PC-3 (cell line): ENCODE measurements around the gene HNF1A. TPM values are rescaled to one million over a fixed set of nuclear protein-coding genes. Genes with fewer than 3 reads are reported as not detected.
A peak's percentile ranks its signal among the peaks of the same experiment; 100 is the strongest.

Experiments used
- ATAC-seq: fragments of 200-7000 bp; cut with Tn5 transposase; 2 replicates; pipeline ENCODE4 v1.9.1; 2020; ENCODE audit warnings: mild to moderate bottlenecking, moderate library complexity
- BruUV-seq: library from RNA; stranded (reverse); fragments of 400-500 nt; replicated peaks from 2 replicates; lab custom pipeline; 2021; lab: Mats Ljungman, UMichigan
- CTCF ChIA-PET: fragments of 300-600 bp; sonication (Branson Sonifier 250); formaldehyde crosslinking; loops from one replicate; lab custom pipeline; 2022; ENCODE audit warnings: antibody characterized with exemption; lab: Charles Lee
- POLR2A ChIA-PET: fragments of 300-600 bp; sonication (Branson Sonifier 250); formaldehyde crosslinking; loops from one replicate; lab custom pipeline; 2022; ENCODE audit warnings: antibody characterized with exemption; ENCODE audit not compliant: unreplicated experiment; lab: Charles Lee
- DNase-seq: peaks from one replicate; pipeline ENCODE4 v3.0.0-alpha.2; 2015
- H2AFZ ChIP-seq: fragments of 300-600 bp; sonication (generic); 2 replicates; pipeline ENCODE4 v1.6.0; 2016; ENCODE audit warnings: antibody characterized with exemption, low read length
- H3F3A ChIP-seq: fragments of 300-600 bp; sonication (generic); one replicate; pipeline ENCODE4 v1.6.0; 2017; ENCODE audit warnings: antibody characterized with exemption, low read length, control low read depth, mild to moderate bottlenecking; ENCODE audit not compliant: unreplicated experiment
- H3K27ac ChIP-seq: fragments of 300-600 bp; sonication (generic); 2 replicates; pipeline ENCODE4 v1.5.1; 2016; ENCODE audit warnings: mild to moderate bottlenecking, low read length
- H3K27me3 ChIP-seq: fragments of 300-600 bp; sonication (generic); 2 replicates; pipeline ENCODE4 v1.6.1; 2016; ENCODE audit warnings: low read length, mixed read lengths
- H3K36me3 ChIP-seq: fragments of 300-600 bp; sonication (generic); 2 replicates; pipeline ENCODE4 v1.6.1; 2016; ENCODE audit warnings: low read depth, mixed run types, low read length, mixed read lengths
- H3K4me1 ChIP-seq: fragments of 300-600 bp; sonication (generic); 2 replicates; pipeline ENCODE4 v1.5.1; 2016; ENCODE audit warnings: low read length; ENCODE audit not compliant: insufficient read depth
- H3K4me2 ChIP-seq: fragments of 300-600 bp; sonication (generic); 2 replicates; pipeline ENCODE4 v1.6.0; 2016; ENCODE audit warnings: low read length
- H3K4me3 ChIP-seq: fragments of 300-600 bp; sonication (generic); 2 replicates; pipeline ENCODE4 v1.5.1; 2016; ENCODE audit warnings: mild to moderate bottlenecking, low read length, mixed read lengths
- H3K79me2 ChIP-seq: fragments of 300-600 bp; sonication (generic); 2 replicates; pipeline ENCODE4 v1.6.1; 2017; ENCODE audit warnings: low read length, mixed read lengths
- H3K9ac ChIP-seq: fragments of 300-600 bp; sonication (generic); 2 replicates; pipeline ENCODE4 v1.6.0; 2016; ENCODE audit warnings: mild to moderate bottlenecking, low read length
- H3K9me2 ChIP-seq: fragments of 300-600 bp; sonication (generic); replicated peaks from 2 replicates; pipeline ENCODE4 v1.6.1; 2016; ENCODE audit warnings: mixed run types, low read length, mixed read lengths
- H3K9me3 ChIP-seq: fragments of 300-600 bp; sonication (generic); 2 replicates; pipeline ENCODE4 v1.6.1; 2016; ENCODE audit warnings: low read length, mixed read lengths
- H4K20me1 ChIP-seq: fragments of 300-600 bp; sonication (generic); 2 replicates; pipeline ENCODE4 v1.6.1; 2016; ENCODE audit warnings: low read length, mixed read lengths
- EZH2 ChIP-seq: fragments of 300-600 bp; sonication (generic); IDR thresholded peaks from one replicate; pipeline ENCODE4 v1.6.1; 2017; ENCODE audit warnings: antibody characterized with exemption, mild to moderate bottlenecking, low read length; ENCODE audit not compliant: unreplicated experiment
- EZH2phosphoT487 ChIP-seq: fragments of 300-600 bp; sonication (generic); IDR thresholded peaks from 2 replicates; pipeline ENCODE4 v1.6.1; 2018; ENCODE audit warnings: mild to moderate bottlenecking, antibody characterized with exemption, low read length, borderline replicate concordance
- intact Hi-C: fragments of 100-400 bp; cut with micrococcal nuclease; formaldehyde crosslinking; loops from 2 replicates; pipeline ENCODE4 v1.9.0; 2023
- total RNA-seq: library from RNA; depleted of rRNA; stranded (reverse); fragments of >200 nt; gene quantifications from 2 replicates; pipeline ENCODE4 v1.2.3, GENCODE V29; 2014
- TF ChIP-seq, protein P1 (sequence below): fragments of 300-600 bp; sonication (generic); conservative IDR thresholded peaks from 2 replicates; pipeline ENCODE4 v1.5.1; 2017; ENCODE audit warnings: antibody characterized with exemption, low read depth, mild to moderate bottlenecking, low read length

HNF1A gene
- total RNA-seq, 1 experiment from 2014 or later: not detected

DNA sequence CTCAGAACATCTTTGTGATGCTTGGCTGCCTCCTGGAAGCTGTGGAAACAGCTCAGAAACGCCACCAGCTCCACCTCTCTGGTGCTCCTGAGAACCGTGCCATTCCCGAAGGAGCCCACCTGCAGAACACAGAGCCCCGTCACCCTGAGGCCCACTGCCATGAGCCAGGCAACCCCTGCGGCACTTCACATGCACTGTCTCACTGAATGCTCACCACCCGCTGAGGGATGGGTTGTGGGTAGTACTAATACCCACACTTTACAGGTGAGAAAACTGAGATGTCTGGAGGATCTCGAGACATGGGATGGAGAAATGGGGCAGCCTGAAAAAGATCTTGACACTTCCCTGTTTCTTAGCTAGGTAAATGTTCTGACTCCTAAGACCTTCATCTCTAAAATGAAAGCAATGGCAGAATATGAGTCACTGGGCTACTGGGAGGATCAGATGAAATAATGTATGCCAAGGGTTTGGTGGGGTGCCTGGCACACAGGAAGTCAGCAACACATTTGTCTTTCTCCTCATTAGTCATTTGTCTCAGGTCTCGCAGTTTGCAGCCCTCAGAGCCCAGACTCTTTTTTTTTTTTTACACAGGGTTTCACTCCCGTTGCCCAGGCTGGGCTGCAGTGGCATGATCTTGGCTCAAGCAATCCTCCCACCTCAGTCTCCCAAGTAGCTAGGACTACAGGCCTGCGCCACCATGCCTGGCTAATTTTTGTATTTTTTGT lies 55.4 kb downstream of the HNF1A start:
- Histone ChIP-seq H3F3A (no peaks in the 10 kb centered on the region), H3K4me2 (peak overlapping the region; percentile 60), H3K27ac (peak overlapping the region; percentile 60), H3K36me3 (no peaks in the 10 kb centered on the region), H2AFZ (peak overlapping the region; percentile 34; the same call in 1 of the 2 replicates), H3K79me2 (no peaks in the 10 kb centered on the region), H3K9ac (peak overlapping the region; percentile 6; the same call in 1 of the 2 replicates), H3K9me3 (no peaks in the 10 kb centered on the region), H3K27me3 (no peaks in the 10 kb centered on the region), H4K20me1 (no peaks in the 10 kb centered on the region), H3K4me3 (peak overlapping the region; percentile 6; the same call in 1 of the 2 replicates), H3K9me2 (no peaks in the 10 kb centered on the region), H3K4me1 (peaks cover 34% of the 10 kb centered on the region)
- ChIA-PET POLR2A (interaction anchor here (0.6 kb wide), 1 partner anchor 301 kb away, joined by 3 read pairs; no protein-coding TSS in a partner anchor), CTCF (interaction anchor here (0.6 to 1.0 kb wide), 2 partner anchors 26 to 446 kb away, joined by 3 to 6 read pairs; no protein-coding TSS in a partner anchor)
- intact Hi-C loops: no loop called here
- DNase-seq (peak; percentile 87), ATAC-seq (peak; percentile 84)
- TF ChIP-seq EZH2: no peak
- TF ChIP-seq, protein P1, sequence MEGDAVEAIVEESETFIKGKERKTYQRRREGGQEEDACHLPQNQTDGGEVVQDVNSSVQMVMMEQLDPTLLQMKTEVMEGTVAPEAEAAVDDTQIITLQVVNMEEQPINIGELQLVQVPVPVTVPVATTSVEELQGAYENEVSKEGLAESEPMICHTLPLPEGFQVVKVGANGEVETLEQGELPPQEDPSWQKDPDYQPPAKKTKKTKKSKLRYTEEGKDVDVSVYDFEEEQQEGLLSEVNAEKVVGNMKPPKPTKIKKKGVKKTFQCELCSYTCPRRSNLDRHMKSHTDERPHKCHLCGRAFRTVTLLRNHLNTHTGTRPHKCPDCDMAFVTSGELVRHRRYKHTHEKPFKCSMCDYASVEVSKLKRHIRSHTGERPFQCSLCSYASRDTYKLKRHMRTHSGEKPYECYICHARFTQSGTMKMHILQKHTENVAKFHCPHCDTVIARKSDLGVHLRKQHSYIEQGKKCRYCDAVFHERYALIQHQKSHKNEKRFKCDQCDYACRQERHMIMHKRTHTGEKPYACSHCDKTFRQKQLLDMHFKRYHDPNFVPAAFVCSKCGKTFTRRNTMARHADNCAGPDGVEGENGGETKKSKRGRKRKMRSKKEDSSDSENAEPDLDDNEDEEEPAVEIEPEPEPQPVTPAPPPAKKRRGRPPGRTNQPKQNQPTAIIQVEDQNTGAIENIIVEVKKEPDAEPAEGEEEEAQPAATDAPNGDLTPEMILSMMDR: no peak
- TF ChIP-seq EZH2phosphoT487: no peak
- no TSS peak for BruUV-seq

DNA sequence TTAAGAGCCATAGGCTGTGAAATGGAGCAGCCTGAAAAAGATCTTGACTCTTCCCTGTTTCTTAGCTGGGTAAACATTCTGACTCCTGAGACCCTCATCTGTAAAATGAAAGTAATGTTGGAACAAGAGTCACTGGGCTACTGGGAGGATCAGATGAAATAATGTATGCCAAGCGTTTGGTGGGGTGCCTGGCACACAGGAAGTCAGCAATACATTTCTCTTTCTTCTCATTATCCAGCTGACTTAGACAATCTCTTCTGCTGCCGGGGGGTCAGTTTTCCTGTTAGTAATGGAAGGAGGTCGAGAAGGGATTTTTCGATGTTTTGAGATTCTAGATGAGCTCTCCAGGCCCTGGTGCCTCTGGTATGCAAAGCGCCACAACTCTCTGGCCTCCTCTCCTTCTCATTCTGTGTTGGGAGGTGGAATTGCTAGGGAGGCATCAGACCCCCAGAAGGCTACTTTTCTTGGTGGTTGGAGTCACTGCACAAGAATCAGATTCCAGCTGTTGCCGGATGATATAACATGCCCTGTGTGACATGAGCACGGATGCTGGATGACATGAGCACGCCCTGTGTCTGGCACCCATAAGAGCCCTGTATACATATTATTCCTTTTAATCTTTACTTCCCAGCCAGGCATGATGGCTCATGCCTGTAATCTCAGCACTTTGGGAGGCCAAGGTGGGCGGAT lies 56.4 kb downstream of the HNF1A start:
- POLR2A ChIA-PET: no interaction called here
- no peaks in the 10 kb centered on the region for H3K9me2 ChIP-seq
- H3K9ac ChIP-seq: no peak overlapping the region
- no TSS peak for BruUV-seq
- no peak overlapping the region for H2AFZ ChIP-seq
- H3K4me3 ChIP-seq: no peak overlapping the region
- H3K27ac ChIP-seq: peak overlapping the region; percentile 60
- no peaks in the 10 kb centered on the region for H4K20me1 ChIP-seq
- no peaks in the 10 kb centered on the region for H3F3A ChIP-seq
- H3K4me2 ChIP-seq: peak overlapping the region; percentile 60; the same call in 1 of the 2 replicates
- no peaks in the 10 kb centered on the region for H3K79me2 ChIP-seq
- intact Hi-C loops: no loop called here
- ATAC-seq: no peak
- no peaks in the 10 kb centered on the region for H3K27me3 ChIP-seq
- no peaks in the 10 kb centered on the region for H3K36me3 ChIP-seq
- peaks cover 34% of the 10 kb centered on the region for H3K4me1 ChIP-seq
- DNase-seq: no peak
- CTCF ChIA-PET: no interaction called here
- TF ChIP-seq, protein P1: no peak
- no peak for TF ChIP-seq EZH2phosphoT487
- no peak for TF ChIP-seq EZH2
- no peaks in the 10 kb centered on the region for H3K9me3 ChIP-seq
